ENCODE measurements around the gene ZSCAN20. TPM values are rescaled to one million over a fixed set of nuclear protein-coding genes. Genes with fewer than 3 reads are reported as not detected.

ZSCAN20 gene
- total and polyA plus RNA-seq, 2 experiments from 2014 or later = 0.91 to 4.9 TPM

- Histone ChIP-seq H3K36me3 (ENCODE audit: insufficient read depth) (no peaks in the 10 kb centered on the region; the same call in 1 of the 2 replicates), H3K4me2 (no peak overlapping the region), H3K4me3 (no peak overlapping the region), H3K27ac (ENCODE audit: low read depth) (no peak overlapping the region), H3K79me2 (replicated peaks; ENCODE audit: insufficient read depth) (no peaks in the 10 kb centered on the region), H3F3A (replicated peaks; ENCODE audit: low read depth) (no peaks in the 10 kb centered on the region), H3K9me2 (ENCODE audit: insufficient read depth) (no peaks in the 10 kb centered on the region), H4K20me1 (replicated peaks; ENCODE audit: insufficient read depth) (no peaks in the 10 kb centered on the region), H3K27me3 (ENCODE audit: insufficient read depth) (no peaks in the 10 kb centered on the region), H3K4me1 (ENCODE audit: insufficient read depth) (no peaks in the 10 kb centered on the region), H2AFZ (no peak overlapping the region)
- DNase-seq (ENCODE audit: low spot score) = no peak
- H3K36me3 Mint-ChIP-seq (ENCODE audit: low read depth) = no peaks in the 10 kb centered on the region
- H3K4me1 Mint-ChIP-seq = peaks cover 18% of the 10 kb centered on the region
- H3K9me3 Mint-ChIP-seq = peaks cover 20% of the 10 kb centered on the region
- TF ChIP-seq ZNF114 (CRISPR knock-in tag; IDR thresholded peaks at IDR 0.05) (no peak), REST (IDR thresholded peaks at IDR 0.05; ENCODE audit: unreplicated experiment) (no peak), EZH2 (IDR thresholded peaks at IDR 0.05; ENCODE audit: low read depth, unreplicated experiment) (no peak), ZNF462 (CRISPR knock-in tag; IDR thresholded peaks at IDR 0.05) (no peak), STAT1 (IDR thresholded peaks at IDR 0.05; ENCODE audit: unreplicated experiment) (no peak), CTCF (conservative IDR thresholded peaks at IDR 0.05; ENCODE audit: low read depth in 2 of 2) (no peak), NANOG (IDR thresholded peaks at IDR 0.05; ENCODE audit: borderline replicate concordance) (no peak), EZH2phosphoT487 (IDR thresholded peaks at IDR 0.05; ENCODE audit: unreplicated experiment) (no peak), JUNB (IDR thresholded peaks at IDR 0.05; ENCODE audit: unreplicated experiment) (no peak), POLR2AphosphoS5 (IDR thresholded peaks at IDR 0.05; ENCODE audit: low read depth) (no peak), CREB1 (CRISPR knock-in tag; IDR thresholded peaks at IDR 0.05; ENCODE audit: low read depth) (no peak), ETS1 (IDR thresholded peaks at IDR 0.05) (no peak), ZNF331 (CRISPR knock-in tag; IDR thresholded peaks at IDR 0.05; ENCODE audit: low read depth) (no peak)
- H3K27me3 Mint-ChIP-seq (ENCODE audit: insufficient read depth, low read depth, poor library complexity) = peaks cover 4% of the 10 kb centered on the region
- H3K4me3 Mint-ChIP-seq = no peak overlapping the region
- ATAC-seq = no peak
- H3K27ac Mint-ChIP-seq = no peak overlapping the region
These were observed 40.0 kb downstream of the ZSCAN20 start for GRCh38 chr1:33512226-33513011.

Measured in GM23338 (cell line).